Hematopoietic multipotent progenitor cell treated with erythropoietin and hydrocortisone succinate and interleukin-3 and kit ligand, for 17 days (in vitro differentiated cells): ENCODE results near the gene MED20.
A peak's percentile ranks its signal among the peaks of the same experiment; 100 is the strongest.

Source experiments
- DNase-seq: peaks from one replicate; pipeline ENCODE4 v3.0.0-alpha.2; 2015; ENCODE audit warnings: low spot score

The MED20 gene

GRCh38 chr6:41941280-41942066 lies 20.5 kb upstream of the MED20 start, which contains the start of gene CCND3:
Gene CCND3 (minus strand): TSS chr6:41941808. CDS start chr6:41941649, 159 bp downstream.
- peak; percentile 85 for DNase-seq

GRCh38 chr6:41940759-41941279 lies 19.9 kb upstream of the MED20 start:
- DNase-seq: no peak

GRCh38 chr6:41939848-41940758 lies 19.2 kb upstream of the MED20 start:
- peak; percentile 59 for DNase-seq

- no peak for DNase-seq
These were observed 18.4 kb upstream of the MED20 start for GRCh38 chr6:41939176-41939847.

- DNase-seq: no peak
These were observed 17.7 kb upstream of the MED20 start for GRCh38 chr6:41938590-41939175.

GRCh38 chr6:41937861-41938574 lies 17.1 kb upstream of the MED20 start:
- peak; percentile 71 for DNase-seq

GRCh38 chr6:41937472-41937860 lies 16.5 kb upstream of the MED20 start:
- DNase-seq: no peak

- peak; percentile 91 for DNase-seq
These were observed 15.3 kb upstream of the MED20 start for GRCh38 chr6:41936073-41936837.

GRCh38 chr6:41935685-41936072 lies 14.7 kb upstream of the MED20 start:
- DNase-seq: no peak

GRCh38 chr6:41935193-41935574 lies 14.2 kb upstream of the MED20 start:
- DNase-seq: no peak

- DNase-seq: no peak
These were observed 13.6 kb upstream of the MED20 start for GRCh38 chr6:41934278-41935192.

GRCh38 chr6:41932378-41932777 lies 11.4 kb upstream of the MED20 start:
- no peak for DNase-seq

GRCh38 chr6:41931792-41932191 lies 10.9 kb upstream of the MED20 start:
- DNase-seq: no peak

- DNase-seq: no peak
These were observed 9.0 kb upstream of the MED20 start for GRCh38 chr6:41929924-41930323.

- no peak for DNase-seq
These were observed 6.3 kb upstream of the MED20 start for GRCh38 chr6:41927253-41927652.

- DNase-seq: peak; percentile 32
These were observed 1.2 kb upstream of the MED20 start for GRCh38 chr6:41922154-41922553.

GRCh38 chr6:41921712-41921998 lies 716 bp upstream of the MED20 start:
- DNase-seq: no peak

- DNase-seq: peak; percentile 71
These were observed 3.4 kb downstream of the MED20 start for GRCh38 chr6:41917528-41917927.

GRCh38 chr6:41914869-41915530 lies 5.9 kb downstream of the MED20 start:
- peak; percentile 75 for DNase-seq
